ENCODE results near the gene B4GALT6. TPM values are rescaled to one million over a fixed set of nuclear protein-coding genes. Genes with fewer than 3 reads are reported as not detected.

Gene B4GALT6
- total and polyA plus RNA-seq, 2 of the 13 experiments (the other 11 are each of a cell fraction or from before 2014, with no cell fraction given), result 1.9 to 3.3 TPM

- TF ChIP-seq GRHL1 (CRISPR knock-in tag; conservative IDR thresholded peaks at IDR 0.05), result no peak
- TF ChIP-seq TFE3 (CRISPR knock-in tag; IDR thresholded peaks at IDR 0.05), result no peak
- no peak for TF ChIP-seq ZBTB7A (CRISPR knock-in tag; IDR thresholded peaks at IDR 0.05)
- TF ChIP-seq ZNF672 (CRISPR knock-in tag; IDR thresholded peaks at IDR 0.05), result no peak
- TF ChIP-seq NCOA1 (CRISPR knock-in tag; IDR thresholded peaks at IDR 0.05), result no peak
Measured at GRCh38 chr18:31585991-31586390, 98.4 kb downstream of the B4GALT6 start (continued).

GRCh38 chr18:31583185-31583854 lies 101.1 kb downstream of the B4GALT6 start:
- intact Hi-C loops (cut with micrococcal nuclease; ENCODE audit: unreplicated experiment) (loop anchor here (10.0 kb wide), 1 partner anchor 511 kb away; the partner anchor contains the start of gene RNF138), in situ Hi-C loops (cut with HindIII; ENCODE audit: extremely low pct_ligation_motif_present, low pct_unique_long_range_greater_than_20kb) (no loop called here)
- peak overlapping the region; percentile 10 for H3K27ac ChIP-seq (ENCODE audit: extremely low read length, insufficient read depth, low read length)
- H3K9ac ChIP-seq (ENCODE audit: insufficient read depth, low read depth, low read length), result no peak overlapping the region
- H3K36me3 ChIP-seq (replicated peaks in 1 of 2; ENCODE audit: control insufficient read depth in 1 of 2, insufficient read depth in 2 of 2, low read length in 2 of 2), result no peaks in the 10 kb centered on the region
- CTCF ChIA-PET (ENCODE audit: low intra/inter-chr PET ratio, low total read pairs), result no interaction called here
- H3K27me3 ChIP-seq (ENCODE audit: control insufficient read depth in 1 of 2, insufficient read depth in 2 of 2, low read length in 2 of 2), result no peaks in the 10 kb centered on the region
- H3K4me3 ChIP-seq (replicated peaks in 1 of 3; ENCODE audit: insufficient read depth in 1 of 3, low read depth in 2 of 3, low read length in 3 of 3), result no peak overlapping the region
- peaks cover 77% of the 10 kb centered on the region for H3K4me1 ChIP-seq (ENCODE audit: insufficient read depth, low read length)
- DNase-seq (ENCODE audit: low spot score) (peak; percentile 64), ATAC-seq (peak; percentile 40), FAIRE-seq (no peak)
- no TSS peak for BruUV-seq (replicated peaks)
- H3K79me2 ChIP-seq (ENCODE audit: insufficient read depth, low read length), result no peaks in the 10 kb centered on the region
- no peaks in the 10 kb centered on the region for H3K9me3 ChIP-seq (ENCODE audit: low read length)
- peak overlapping the region; percentile 19; the same call in 1 of the 2 replicates for H3K4me2 ChIP-seq (ENCODE audit: low read depth, low read length)
- H4K20me1 ChIP-seq (ENCODE audit: insufficient read depth, low read length), result no peaks in the 10 kb centered on the region
- 45% methylated on average over 5 of the region's 5 CpGs for WGBS (ENCODE audit: low lambda C conversion rate)
- no peak overlapping the region for H2AFZ ChIP-seq (ENCODE audit: low read length)
- POLR2A ChIA-PET, result no interaction called here
- TF ChIP-seq UBTF (CRISPR knock-in tag; IDR thresholded peaks at IDR 0.05) (no peak), ZNF644 (CRISPR knock-in tag; IDR thresholded peaks at IDR 0.05; ENCODE audit: low read depth) (no peak), PLSCR1 (CRISPR knock-in tag; IDR thresholded peaks at IDR 0.05; ENCODE audit: borderline replicate concordance) (no peak), SRSF4 (IDR thresholded peaks at IDR 0.05; ENCODE audit: low read depth, low read length, poor library complexity, severe bottlenecking) (no peak), HOMEZ (CRISPR knock-in tag; IDR thresholded peaks at IDR 0.05; ENCODE audit: low read depth) (0 out of 2 replicates have a peak, but pooled peaks have one; percentile 15), EP300 (IDR thresholded peaks at IDR 0.05; ENCODE audit: low read depth in 2 of 2, low read length in 2 of 2) (peak in 1 of 2 experiments; percentile 32; a peak in 1 of 4 replicates), EP300 (CRISPR knock-in tag; IDR thresholded peaks at IDR 0.05; ENCODE audit: borderline replicate concordance) (no peak), CENPX (CRISPR knock-in tag; IDR thresholded peaks at IDR 0.05) (no peak), NR2F6 (IDR thresholded peaks at IDR 0.05) (peak; percentile 73), NR2F6 (CRISPR knock-in tag; IDR thresholded peaks at IDR 0.05) (peak; percentile 83)

All from HepG2 (cell line).